Measurements from ENCODE around the gene C5orf63. TPM values are rescaled to one million over a fixed set of nuclear protein-coding genes. Genes with fewer than 3 reads are reported as not detected.

Gene C5orf63
- total and polyA plus RNA-seq, 4 donors = 2.1 to 6.4 (median 3.8) TPM

DNA sequence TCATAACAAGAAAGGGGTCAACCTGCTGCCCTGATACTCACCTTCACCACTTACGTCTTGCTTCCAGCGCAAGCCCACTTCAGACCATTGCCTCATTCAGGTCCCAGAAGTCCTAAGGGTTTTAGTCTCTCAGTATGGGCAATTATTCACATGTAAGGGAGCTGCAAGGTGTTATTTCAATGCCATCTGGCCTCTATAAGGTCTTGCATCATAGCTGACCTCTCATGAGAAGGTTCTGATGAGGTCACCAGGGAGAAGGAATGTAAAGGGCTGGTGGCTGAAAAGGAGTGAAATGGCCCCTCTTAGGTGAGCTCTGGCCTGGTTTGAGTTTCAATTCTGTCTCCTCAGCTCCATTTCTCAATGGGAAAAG, 41.5 kb downstream of the C5orf63 start:
- Histone ChIP-seq H3K27ac (ENCODE audit: low read depth in 1 of 2, low read length in 2 of 2) (no peak overlapping the region), H3K27me3 (ENCODE audit: control insufficient read depth in 4 of 4, insufficient read depth in 4 of 4, low read length in 3 of 4) (no peaks in the 10 kb centered on the region), H3K36me3 (ENCODE audit: control insufficient read depth in 4 of 4, insufficient read depth in 3 of 4, low read depth in 1 of 4, low read length in 3 of 4) (no peaks in the 10 kb centered on the region), H3K9me3 (ENCODE audit: control insufficient read depth in 4 of 4, low read length in 3 of 4) (no peaks in the 10 kb centered on the region), H3K9ac (ENCODE audit: low read depth in 1 of 2, low read length in 2 of 2) (no peak overlapping the region), H3K4me1 (ENCODE audit: control insufficient read depth in 4 of 4, insufficient read depth in 4 of 4, low read length in 3 of 4) (peaks cover 7 to 14% (median 12%) of the 10 kb centered on the region in 4 donors), H3K4me3 (ENCODE audit: low read depth in 1 of 3, low read length in 3 of 3) (no peak overlapping the region)
- TF ChIP-seq FOXA1 (IDR thresholded peaks at IDR 0.05) (no peak), RAD21 (IDR thresholded peaks at IDR 0.05) (no peak), NR2F2 (IDR thresholded peaks at IDR 0.05) (no peak), SP1 (IDR thresholded peaks at IDR 0.05) (no peak), REST (IDR thresholded peaks at IDR 0.05) (no peak), RXRA (IDR thresholded peaks at IDR 0.05) (no peak), TAF1 (conservative IDR thresholded peaks at IDR 0.05) (no peak), GABPA (IDR thresholded peaks at IDR 0.05 in 1 of 2, conservative IDR thresholded peaks at IDR 0.05 in 1 of 2) (no peak), JUND (IDR thresholded peaks at IDR 0.05) (no peak), EGR1 (IDR thresholded peaks at IDR 0.05; ENCODE audit: low read depth in 2 of 2) (no peak), HNF4G (IDR thresholded peaks at IDR 0.05) (no peak), FOXA2 (IDR thresholded peaks at IDR 0.05) (no peak), YY1 (IDR thresholded peaks at IDR 0.05) (no peak), HNF4A (conservative IDR thresholded peaks at IDR 0.05) (no peak)
- TF ChIP-seq, protein P1, sequence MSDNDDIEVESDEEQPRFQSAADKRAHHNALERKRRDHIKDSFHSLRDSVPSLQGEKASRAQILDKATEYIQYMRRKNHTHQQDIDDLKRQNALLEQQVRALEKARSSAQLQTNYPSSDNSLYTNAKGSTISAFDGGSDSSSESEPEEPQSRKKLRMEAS (IDR thresholded peaks at IDR 0.05) = no peak
- TF ChIP-seq, protein P2, sequence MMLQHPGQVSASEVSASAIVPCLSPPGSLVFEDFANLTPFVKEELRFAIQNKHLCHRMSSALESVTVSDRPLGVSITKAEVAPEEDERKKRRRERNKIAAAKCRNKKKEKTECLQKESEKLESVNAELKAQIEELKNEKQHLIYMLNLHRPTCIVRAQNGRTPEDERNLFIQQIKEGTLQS (IDR thresholded peaks at IDR 0.05) = no peak
- WGBS = 97% methylated on average over 2 of the region's 2 CpGs
- DNase-seq (ENCODE audit: low spot score) = no peak

DNA sequence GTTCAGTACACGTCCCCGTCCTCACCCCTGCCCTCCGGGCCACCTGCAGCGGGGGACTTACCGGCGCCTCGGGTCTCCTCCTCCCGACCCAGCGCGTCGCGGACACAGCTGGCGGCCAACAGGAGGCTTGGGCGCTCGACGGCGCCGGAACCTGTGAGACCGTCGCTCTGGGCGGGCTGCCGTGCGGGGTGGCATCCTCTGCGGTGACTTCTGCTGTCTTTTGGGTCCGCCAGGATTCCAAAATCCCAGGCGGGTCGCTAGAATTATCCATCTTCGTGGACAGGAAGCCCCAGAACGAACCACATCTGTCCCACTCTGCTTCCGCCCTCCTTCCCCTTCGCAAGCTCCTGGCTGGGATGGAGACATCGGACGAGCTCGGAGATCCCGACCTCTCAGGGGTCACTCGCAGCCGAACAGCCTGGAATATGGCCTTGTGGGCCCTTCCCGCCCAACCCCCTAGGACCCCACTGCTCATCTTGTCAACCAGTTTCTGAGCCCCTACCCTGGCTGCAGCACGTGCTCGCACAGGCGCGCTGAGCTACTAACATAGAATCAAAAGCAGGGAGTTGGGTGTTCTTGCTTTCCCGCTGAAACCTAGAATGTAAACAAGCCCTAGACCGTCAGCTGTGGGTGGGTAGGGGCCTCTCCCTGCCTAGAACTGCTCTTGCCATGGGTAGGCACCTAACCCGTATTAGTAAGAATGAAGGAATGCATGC, 42.0 kb downstream of the C5orf63 start:
- no peaks in the 10 kb centered on the region for H3K27me3 ChIP-seq (ENCODE audit: control insufficient read depth in 4 of 4, insufficient read depth in 4 of 4, low read length in 3 of 4)
- H3K4me3 ChIP-seq (ENCODE audit: low read depth in 1 of 3, low read length in 3 of 3) = peak overlapping the region; percentile 70 to 76 (median 72)
- H3K9me3 ChIP-seq (ENCODE audit: control insufficient read depth in 4 of 4, low read length in 3 of 4) = no peaks in the 10 kb centered on the region
- DNase-seq (ENCODE audit: low spot score) = no peak
- TF ChIP-seq YY1 (IDR thresholded peaks at IDR 0.05) (no peak), EGR1 (IDR thresholded peaks at IDR 0.05; ENCODE audit: low read depth in 2 of 2) (no peak), FOXA1 (IDR thresholded peaks at IDR 0.05) (no peak), TAF1 (conservative IDR thresholded peaks at IDR 0.05) (no peak), ZBTB33 (IDR thresholded peaks at IDR 0.05) (no peak), GABPA (IDR thresholded peaks at IDR 0.05 in 1 of 2, conservative IDR thresholded peaks at IDR 0.05 in 1 of 2) (no peak), RAD21 (IDR thresholded peaks at IDR 0.05) (no peak), JUND (IDR thresholded peaks at IDR 0.05) (no peak), NR2F2 (IDR thresholded peaks at IDR 0.05) (no peak)
- TF ChIP-seq, protein P2 (IDR thresholded peaks at IDR 0.05) = no peak
- peak overlapping the region; percentile 24 for H3K9ac ChIP-seq (ENCODE audit: low read depth in 1 of 2, low read length in 2 of 2)
- no peaks in the 10 kb centered on the region for H3K36me3 ChIP-seq (ENCODE audit: control insufficient read depth in 4 of 4, insufficient read depth in 3 of 4, low read depth in 1 of 4, low read length in 3 of 4)
- H3K4me1 ChIP-seq (ENCODE audit: control insufficient read depth in 4 of 4, insufficient read depth in 4 of 4, low read length in 3 of 4) = peaks cover 7 to 14% (median 12%) of the 10 kb centered on the region in 4 donors
- peak overlapping the region; percentile 62 to 71 for H3K27ac ChIP-seq (ENCODE audit: low read depth in 1 of 2, low read length in 2 of 2)
- WGBS = 18% methylated on average over 45 of the region's 45 CpGs

Measured in liver (tissue), 9 donors.